Cardiac septum (tissue), 1 donor: Measurements from ENCODE around the gene ERICH4. TPM values are rescaled to one million over a fixed set of nuclear protein-coding genes. Genes with fewer than 3 reads are reported as not detected.
"Not testable (repeated sequence)": the region's sequence is repeated elsewhere in the genome, so short reads cannot be mapped to it uniquely, and the experiment has no call there.

Experiments used
- DNase-seq: peaks from one replicate; pipeline ENCODE4 v3.0.0-alpha.2; 2020; ENCODE audit warnings: low spot score
- intact Hi-C: fragments of 100-400 bp; cut with DNase I; formaldehyde crosslinking; loops from one replicate; pipeline ENCODE4 v1.14.0; 2022
- total RNA-seq: library from RNA; stranded (reverse); fragmentation: NEBNext Ultra II Directional; extraction: Animal tissue kit (Norgen Biotek cat#: 25700); gene quantifications from one replicate; pipeline ENCODE4 v1.2.1, GENCODE V29; 2021
- donor health status: DM: no; HTN: no; CAD: no.

Gene ERICH4
- total RNA-seq, 1 donor from 2014 or later, result not detected

DNA sequence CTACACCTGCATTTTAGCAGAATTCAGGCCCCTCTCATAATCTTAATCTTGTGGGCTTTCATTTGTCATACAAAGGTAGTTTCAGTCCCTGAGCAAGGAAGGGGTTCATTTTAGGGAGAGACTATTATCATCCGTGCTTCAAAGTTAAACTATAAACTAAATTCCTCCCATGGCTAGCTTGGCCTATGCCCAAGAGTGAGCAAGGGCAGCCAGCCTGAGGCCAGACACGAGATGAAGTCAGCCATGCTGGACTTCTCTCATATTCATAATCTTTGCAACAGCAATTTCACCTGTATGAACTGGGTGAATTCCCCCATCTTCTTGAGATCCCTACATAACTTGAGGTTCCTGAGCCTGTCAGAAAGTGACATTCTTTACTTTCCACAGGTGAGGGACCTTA is 13.0 kb downstream of the ERICH4 start:
- intact Hi-C loops, result loop anchor here (1.0 kb wide), 1 partner anchor 23 kb away; no protein-coding TSS in a partner anchor
- no peak for DNase-seq

DNA sequence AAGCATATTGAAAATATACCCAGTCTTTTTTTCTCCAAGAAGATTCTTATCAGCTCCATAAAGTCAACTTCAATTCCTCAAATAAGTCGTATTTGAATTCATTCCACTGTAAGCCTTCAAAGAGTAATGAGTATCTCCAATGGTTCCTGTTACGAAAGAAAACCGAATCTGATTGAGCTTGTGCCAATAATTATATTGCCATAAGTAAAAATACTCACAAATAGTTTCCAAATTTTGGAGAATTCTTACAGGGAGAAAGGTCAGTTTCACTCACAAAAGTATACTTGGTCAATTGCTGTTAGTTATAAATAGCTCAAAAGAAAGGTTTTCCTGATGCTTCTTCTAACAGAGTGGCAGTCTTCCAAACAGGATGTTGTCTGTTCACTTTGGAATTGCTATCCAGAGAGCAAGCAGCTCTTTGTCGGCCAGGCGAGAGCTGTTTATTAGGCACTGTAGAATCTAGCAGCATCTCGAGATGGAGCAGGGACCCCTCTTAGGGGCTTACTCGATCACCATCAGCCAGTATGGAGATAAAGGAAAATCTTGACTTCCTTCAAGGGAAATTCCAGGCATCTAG is 13.5 kb downstream of the ERICH4 start:
- intact Hi-C loops, result loop anchor here (1.0 kb wide), 1 partner anchor 23 kb away; no protein-coding TSS in a partner anchor
- no peak for DNase-seq

DNA sequence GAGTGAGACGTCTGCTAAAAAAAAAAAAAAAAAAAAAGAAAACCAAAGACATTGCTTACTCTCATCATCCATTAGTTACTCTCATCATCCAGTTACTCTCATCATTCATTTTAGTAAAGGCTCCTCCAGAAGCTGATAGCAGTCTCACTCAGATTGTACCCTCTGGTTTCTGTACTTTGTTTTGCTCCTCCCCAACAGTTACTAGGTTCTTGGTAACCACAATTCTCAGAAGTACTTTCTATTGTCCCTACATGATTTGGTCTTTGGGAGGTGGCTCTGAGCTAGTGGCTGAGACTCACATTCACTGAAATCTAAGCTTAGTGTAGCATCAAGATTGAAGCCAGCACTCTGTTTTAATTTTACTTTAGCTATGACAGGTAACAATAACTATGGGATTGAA is 14.3 kb downstream of the ERICH4 start:
- intact Hi-C loops, result no loop called here
- no peak for DNase-seq

DNA sequence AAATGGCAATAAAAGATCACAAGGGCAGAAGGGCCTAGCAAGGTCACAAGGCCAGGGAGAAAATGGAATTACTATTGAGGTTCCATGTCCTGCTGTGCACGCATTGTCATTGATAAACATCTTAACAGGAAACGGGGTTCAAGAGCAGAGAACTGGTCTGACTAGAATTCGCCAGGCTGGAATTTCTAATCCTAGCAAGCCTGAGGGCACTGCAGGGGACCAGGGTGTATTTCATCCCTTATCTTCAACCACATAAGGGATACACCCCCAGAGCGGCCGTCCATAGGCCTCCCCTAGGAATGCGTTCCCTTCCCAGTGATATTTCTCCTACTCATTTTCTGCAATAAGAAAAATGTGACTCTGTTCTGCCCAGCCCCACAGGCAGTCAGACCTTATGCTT is 19.5 kb downstream of the ERICH4 start:
- intact Hi-C loops, result no loop called here
- DNase-seq, result no peak

DNA sequence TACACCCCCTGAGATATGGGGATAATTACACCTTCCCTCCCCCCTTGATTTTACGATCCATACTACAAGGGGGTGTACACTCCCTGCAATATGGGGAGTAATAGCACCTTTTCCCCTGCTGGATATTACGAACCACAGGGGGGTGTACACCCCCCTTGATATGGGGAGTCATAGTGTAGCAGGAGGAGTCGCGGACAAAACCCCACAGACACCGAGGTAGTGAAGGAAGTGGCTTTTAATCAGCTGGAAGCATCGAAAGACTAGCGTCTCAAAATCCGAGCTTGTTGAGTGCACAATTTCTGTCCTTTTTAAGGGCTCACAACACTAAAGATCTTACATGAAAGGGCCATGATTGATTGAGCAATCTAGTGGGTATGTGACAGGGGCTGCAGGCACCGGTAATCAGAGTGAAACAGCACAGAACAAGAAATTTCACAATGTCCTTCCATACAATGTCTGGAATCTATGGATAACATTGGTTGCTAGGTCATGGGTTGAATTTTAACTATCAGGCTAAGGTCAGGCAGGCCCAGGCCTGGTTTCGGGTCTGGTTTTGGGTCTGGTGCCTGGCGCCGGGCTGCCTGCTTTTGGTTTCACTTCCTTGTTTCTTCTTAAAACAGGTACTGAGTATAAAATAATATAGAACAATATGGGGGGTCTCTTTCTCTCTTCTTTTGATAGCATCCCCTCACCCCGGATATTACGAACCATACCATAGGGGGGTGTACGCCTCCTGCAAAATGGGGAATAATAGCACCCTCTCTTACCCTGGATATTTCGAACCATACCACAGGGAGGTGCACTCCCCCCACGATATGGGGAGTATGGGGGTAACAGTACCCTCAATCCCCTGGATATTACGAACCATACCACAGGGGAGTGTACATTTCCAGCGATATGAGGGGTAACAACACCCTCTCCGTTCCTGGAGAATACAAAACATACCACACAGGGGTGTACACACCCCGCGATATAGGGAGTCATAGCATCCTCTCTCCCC is 20.6 kb downstream of the ERICH4 start:
- intact Hi-C loops, DNase-seq: not testable (repeated sequence)

DNA sequence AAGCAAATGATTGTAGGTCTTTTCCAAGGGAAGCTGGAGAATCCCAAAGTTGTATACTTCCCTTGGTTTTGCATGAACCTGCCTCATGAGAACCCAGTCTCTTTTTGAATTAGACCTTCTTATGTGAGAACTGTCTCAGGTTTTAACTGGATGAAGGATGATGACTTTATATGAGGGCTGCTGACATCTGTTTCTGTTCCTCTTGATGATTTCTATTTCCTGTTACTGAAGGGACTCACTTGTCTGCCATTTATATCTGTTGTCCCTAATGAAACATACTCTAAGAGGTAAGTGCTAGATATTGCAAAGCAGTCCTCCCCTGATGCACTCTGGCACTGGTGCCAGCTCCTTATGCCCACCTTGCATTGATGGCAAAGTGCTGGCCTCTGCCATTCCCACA is 33.6 kb downstream of the ERICH4 start:
- intact Hi-C loops, result no loop called here
- DNase-seq, result no peak

DNA sequence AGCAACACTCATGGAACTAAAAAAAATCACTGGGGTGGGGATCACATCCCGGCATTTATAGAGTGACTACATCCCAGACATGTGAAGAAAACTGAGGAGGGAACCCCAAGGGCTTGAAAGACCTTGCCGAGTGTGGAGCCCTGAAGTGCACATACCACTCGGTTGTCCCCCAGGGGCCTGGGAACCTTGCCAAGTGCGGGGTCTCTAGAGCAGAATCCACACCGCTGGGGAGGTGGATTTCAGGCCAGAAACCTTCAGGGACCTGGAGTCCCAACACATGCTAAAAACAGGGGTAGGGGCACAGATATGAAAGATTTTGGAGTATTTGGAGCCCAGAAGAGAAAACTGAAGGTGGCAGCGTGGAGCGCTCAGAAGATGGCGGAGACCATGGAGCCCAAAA is 35.2 kb downstream of the ERICH4 start:
- intact Hi-C loops, result no loop called here
- no peak for DNase-seq

DNA sequence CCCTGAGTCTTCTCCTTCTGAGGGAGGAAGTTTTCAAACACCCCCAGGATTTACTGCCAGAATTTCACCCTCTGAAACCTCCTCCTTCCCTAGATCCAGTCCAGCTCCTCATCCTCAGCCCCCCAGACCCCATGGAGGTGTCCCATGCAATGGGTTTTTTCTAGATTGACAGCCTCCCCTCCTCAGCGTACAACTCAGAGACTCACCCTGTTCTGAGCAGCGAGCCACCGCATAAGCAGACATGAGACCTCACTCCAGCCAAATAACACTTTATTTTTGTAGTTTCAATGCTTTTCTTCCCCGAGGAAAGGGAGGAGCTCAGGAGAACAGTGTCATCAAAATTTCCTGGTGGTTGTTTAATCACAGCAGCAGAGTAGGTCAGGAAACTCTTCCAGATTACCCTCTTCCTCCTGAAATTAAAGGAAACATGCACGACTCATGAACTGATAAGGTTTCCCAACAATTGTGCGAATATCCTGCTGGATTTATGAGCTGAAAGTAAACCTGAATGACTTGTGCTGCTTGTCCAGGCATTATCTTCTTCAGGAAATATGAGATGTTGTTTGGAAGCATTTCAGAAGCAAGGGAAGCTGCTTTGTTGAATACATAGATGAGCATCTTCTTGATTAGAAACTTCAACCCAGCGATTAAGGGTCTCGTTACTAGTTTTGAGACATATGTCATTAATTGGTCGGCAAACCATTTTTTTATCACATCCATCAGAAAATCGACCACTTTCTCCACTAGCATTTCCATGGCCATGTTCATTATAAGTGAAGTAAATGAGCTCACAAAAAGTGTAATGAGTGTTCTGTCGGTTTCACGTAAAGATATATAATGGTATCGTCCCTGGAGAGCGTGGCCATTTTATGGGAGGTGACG is 36.2 kb downstream of the ERICH4 start:
- DNase-seq, result no peak
- intact Hi-C loops, result loop anchor here (1.0 kb wide), 3 partner anchors 21 to 52 kb away; no protein-coding TSS in a partner anchor

DNA sequence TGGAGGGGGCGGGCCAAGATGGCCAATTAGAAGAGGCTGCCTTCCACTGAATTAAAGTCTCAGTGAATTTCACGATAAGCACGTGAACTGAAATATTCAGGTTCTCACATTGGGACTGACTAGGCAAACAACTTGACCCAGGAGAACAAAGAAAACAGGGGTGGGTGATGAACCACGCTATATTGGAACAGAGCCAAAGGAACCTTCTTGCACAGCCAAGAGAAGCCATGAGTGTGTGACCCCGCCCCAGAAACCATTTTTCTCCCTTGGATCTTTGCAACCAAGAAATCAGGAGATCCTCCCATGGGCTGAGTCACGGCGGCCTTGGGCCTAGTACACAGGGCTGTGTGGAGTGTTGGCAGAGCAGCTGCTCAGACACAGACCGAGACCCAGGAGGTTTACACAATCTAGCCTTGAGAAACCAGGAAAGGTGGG is 36.8 kb downstream of the ERICH4 start:
- intact Hi-C loops, result loop anchor here (1.0 kb wide), 3 partner anchors 21 to 52 kb away; no protein-coding TSS in a partner anchor

DNA sequence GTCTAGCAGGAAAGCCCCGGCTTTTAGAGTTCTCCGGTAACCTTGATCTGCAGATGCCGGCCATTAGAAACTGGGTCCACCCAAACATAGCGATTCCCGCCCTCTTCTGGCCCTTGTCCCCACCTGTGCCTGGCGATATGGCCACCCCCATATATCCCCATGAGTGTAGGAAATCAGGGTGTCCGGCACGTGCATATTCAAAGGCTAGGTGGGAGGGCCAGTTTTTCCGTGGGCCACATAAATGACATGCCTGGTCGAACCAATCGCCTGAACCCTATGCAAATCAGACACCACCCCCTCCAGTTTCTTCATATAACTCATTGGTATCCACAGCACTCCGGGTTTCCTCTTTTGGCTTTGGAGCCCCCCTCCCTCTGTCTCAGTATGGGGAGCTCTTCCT is 37.4 kb downstream of the ERICH4 start:
- DNase-seq, result no peak
- intact Hi-C loops, result no loop called here

More for the DNA sequence above, 36.8 kb downstream of the ERICH4 start:
- DNase-seq, result no peak

DNA sequence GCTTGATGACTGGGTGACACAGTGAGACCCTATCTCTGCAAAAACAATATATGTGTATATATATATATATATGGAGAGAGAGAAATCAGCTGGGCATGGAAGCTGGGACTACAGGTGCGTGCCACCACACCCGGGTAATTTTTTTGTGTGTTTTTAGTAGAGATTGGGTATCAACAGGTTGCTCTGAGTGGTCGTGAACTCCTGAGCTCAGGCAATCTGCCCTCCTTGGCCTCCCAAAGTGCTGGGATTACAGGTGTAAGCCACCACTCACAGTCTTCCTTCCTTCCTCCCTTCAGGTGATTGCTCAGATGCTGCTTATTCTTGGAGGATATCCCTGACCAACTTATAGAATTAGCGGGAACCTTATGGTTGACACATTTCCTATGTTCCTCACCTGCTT is 41.9 kb downstream of the ERICH4 start:
- DNase-seq, result no peak
- intact Hi-C loops, result no loop called here

DNA sequence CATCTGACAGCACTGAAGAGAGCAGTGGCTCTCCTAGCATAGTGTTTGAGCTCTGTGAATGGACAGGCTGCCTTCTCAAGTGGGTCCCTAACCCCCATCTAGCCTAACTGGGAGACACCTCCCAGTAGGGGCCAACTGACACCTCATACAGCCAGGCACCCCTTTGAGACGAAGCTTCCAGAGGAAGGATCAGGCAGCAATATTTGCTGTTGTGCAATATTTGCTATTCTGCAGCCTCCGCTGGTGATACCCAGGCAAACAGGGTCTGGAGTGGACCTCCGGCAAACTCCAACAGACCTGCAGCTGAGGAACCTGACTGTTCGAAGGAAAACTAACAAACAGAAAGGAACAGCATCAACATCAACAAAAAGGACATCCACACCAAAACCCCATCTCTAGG is 44.0 kb downstream of the ERICH4 start:
- intact Hi-C loops, DNase-seq: not testable (repeated sequence)

DNA sequence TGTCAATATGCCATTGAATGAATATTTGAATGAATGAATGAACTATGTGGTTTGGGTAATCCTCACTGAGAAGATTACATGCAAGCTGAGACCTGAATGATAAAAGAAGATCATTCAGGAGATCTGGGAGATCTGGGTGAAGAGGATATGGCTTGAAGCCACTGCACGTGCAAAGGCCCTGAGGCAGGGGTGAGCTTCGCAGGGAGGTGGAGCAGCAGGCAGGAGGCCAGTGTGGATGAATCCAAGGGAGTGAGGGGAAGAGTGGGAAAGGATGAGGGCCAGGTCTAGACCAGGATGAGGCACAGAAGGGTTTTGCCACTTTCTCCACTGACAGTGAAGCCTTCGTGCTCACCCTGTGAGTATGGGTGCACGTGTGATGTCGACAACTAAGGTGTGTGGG is 49.9 kb downstream of the ERICH4 start:
- intact Hi-C loops, result no loop called here

More for the DNA sequence above, 49.9 kb downstream of the ERICH4 start:
- DNase-seq, result no peak

Other genes with a start within 250 kb of the ERICH4 start
- gene CYP2S1, start 249.9 kb upstream of the ERICH4 start, total RNA-seq, result 0.48 TPM
- 13.0 TPM for gene AXL, start 223.9 kb upstream of the ERICH4 start, total RNA-seq
- 109 TPM for gene HNRNPUL1, start 178.8 kb upstream of the ERICH4 start, total RNA-seq
- gene CCDC97, start 133.0 kb upstream of the ERICH4 start, total RNA-seq, result 17.0 TPM
- 26.4 TPM for gene TGFB1, start 89.2 kb upstream of the ERICH4 start, total RNA-seq
- 1.9 TPM for gene B9D2, start 79.0 kb upstream of the ERICH4 start, total RNA-seq
- 2.9 TPM for gene TMEM91, start 66.6 kb upstream of the ERICH4 start, total RNA-seq
- 9.0 TPM for gene EXOSC5, start 45.8 kb upstream of the ERICH4 start, total RNA-seq
- gene BCKDHA, start 45.3 kb upstream of the ERICH4 start, total RNA-seq, result 36.9 TPM
- 3.9 TPM for gene B3GNT8, start 15.8 kb upstream of the ERICH4 start, total RNA-seq
- gene DMAC2, start 3.2 kb upstream of the ERICH4 start, total RNA-seq, result 84.4 TPM
- 0.27 TPM for gene CEACAM21, start 133.0 kb downstream of the ERICH4 start, total RNA-seq
- gene CEACAM4, start 183.9 kb downstream of the ERICH4 start, total RNA-seq, result 0.51 TPM
- not detected for gene CEACAM7, start 245.1 kb downstream of the ERICH4 start, total RNA-seq